ENCODE results near the gene PATL1.

PATL1 gene

GRCh38 chr11:59601788-59602187 is 67.0 kb downstream of the PATL1 start:
- no peak for TF ChIP-seq CTCF (conservative IDR thresholded peaks at IDR 0.05; ENCODE audit: low read length)

GRCh38 chr11:59600636-59601035 is 68.2 kb downstream of the PATL1 start:
- DNase-seq (ENCODE audit: low read depth): no peak
- TF ChIP-seq CTCF (conservative IDR thresholded peaks at IDR 0.05; ENCODE audit: low read length): no peak
- no peak overlapping the region for H3K4me3 ChIP-seq (ENCODE audit: low read length)

More at GRCh38 chr11:59601788-59602187, 67.0 kb downstream of the PATL1 start:
- no peak for DNase-seq (ENCODE audit: low read depth)
- no peak overlapping the region for H3K4me3 ChIP-seq (ENCODE audit: low read length)

- DNase-seq (ENCODE audit: low read depth): no peak
- no peak overlapping the region for H3K4me3 ChIP-seq (ENCODE audit: low read length)
- TF ChIP-seq CTCF (conservative IDR thresholded peaks at IDR 0.05; ENCODE audit: low read length): no peak
Observed at GRCh38 chr11:59600234-59600633, 68.6 kb downstream of the PATL1 start.

- TF ChIP-seq CTCF (conservative IDR thresholded peaks at IDR 0.05; ENCODE audit: low read length): no peak
- no peak for DNase-seq (ENCODE audit: low read depth)
- no peak overlapping the region for H3K4me3 ChIP-seq (ENCODE audit: low read length)
Observed at GRCh38 chr11:59598961-59599360, 69.9 kb downstream of the PATL1 start.

All from AG10803 (cell line).